Measurements from ENCODE around the gene LIX1. TPM values are rescaled to one million over a fixed set of nuclear protein-coding genes. Genes with fewer than 3 reads are reported as not detected.
A peak's percentile ranks its signal among the peaks of the same experiment; 100 is the strongest.
"Not testable (repeated sequence)": the region's sequence is repeated elsewhere in the genome, so short reads cannot be mapped to it uniquely, and the experiment has no call there.

Gene LIX1
- total RNA-seq, 1 experiment from 2014 or later, result 4.1 TPM

DNA sequence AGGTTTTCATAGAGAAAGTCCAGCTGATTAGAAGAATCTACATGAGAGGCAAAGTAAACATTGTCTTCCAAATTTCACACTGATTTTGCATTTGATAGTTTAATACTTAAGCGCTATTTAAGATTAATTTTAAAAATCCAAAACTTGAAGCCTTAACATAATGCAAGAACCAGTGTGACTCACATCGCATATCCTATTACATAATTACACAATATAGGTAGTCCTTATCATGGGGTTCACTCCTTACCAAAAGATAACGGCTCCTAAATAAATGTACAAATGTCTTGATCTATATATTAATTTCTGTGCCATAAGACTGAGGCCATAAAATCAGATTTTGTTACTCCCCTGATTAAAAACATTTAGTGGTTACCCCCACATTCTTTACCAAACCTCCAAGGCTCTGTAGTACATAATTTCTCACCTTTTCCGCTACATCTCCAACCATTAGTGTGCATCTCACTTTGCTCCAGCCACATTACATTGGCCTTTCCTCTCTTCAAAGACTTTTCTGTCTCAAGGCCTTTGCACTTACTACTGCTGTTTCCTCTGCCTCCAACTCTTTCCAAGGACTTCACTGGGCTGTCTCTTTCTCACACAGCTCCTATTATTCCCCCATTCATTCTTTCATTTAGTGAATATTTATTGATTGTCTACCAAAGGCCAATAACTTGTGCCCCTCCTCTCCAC is 39.6 kb upstream of the LIX1 start:
- Histone ChIP-seq H3K9me3 (no peaks in the 10 kb centered on the region), H3K4me1 (0 out of 2 replicates have a peak, but pooled peaks cover 13% of the 10 kb centered on the region), H3K27me3 (replicated peaks; ENCODE audit: control insufficient read depth, insufficient read depth, low read length) (no peaks in the 10 kb centered on the region), H3K4me3 (ENCODE audit: low read depth, low read length) (peak overlapping the region; percentile 87), H3K36me3 (ENCODE audit: control insufficient read depth, insufficient read depth, low read length) (peaks cover 7% of the 10 kb centered on the region)
- no peaks in the 10 kb centered on the region for H3K27me3 Mint-ChIP-seq (ENCODE audit: insufficient read depth, unreplicated experiment)
- H3K36me3 Mint-ChIP-seq (ENCODE audit: insufficient read depth, unreplicated experiment), result peaks cover 30% of the 10 kb centered on the region
- peak overlapping the region; percentile 98 for H3K27ac Mint-ChIP-seq (ENCODE audit: unreplicated experiment)
- H3K9me3 Mint-ChIP-seq (ENCODE audit: unreplicated experiment), result no peaks in the 10 kb centered on the region
- intact Hi-C loops (cut with micrococcal nuclease; ENCODE audit: unreplicated experiment), result loop anchor here (5.0 kb wide), 1 partner anchor 1590 kb away; the partner anchor contains the start of gene RGMB
- H3K4me3 Mint-ChIP-seq (ENCODE audit: unreplicated experiment), result peak overlapping the region; percentile 74
- no peak for DNase-seq
- POLR2A ChIA-PET, result no interaction called here
- CTCF ChIA-PET, result no interaction called here
- BruUV-seq (replicated peaks), result no TSS peak
- peaks cover 25% of the 10 kb centered on the region for H3K4me1 Mint-ChIP-seq (ENCODE audit: low read depth, unreplicated experiment)
- TF ChIP-seq, protein P1, sequence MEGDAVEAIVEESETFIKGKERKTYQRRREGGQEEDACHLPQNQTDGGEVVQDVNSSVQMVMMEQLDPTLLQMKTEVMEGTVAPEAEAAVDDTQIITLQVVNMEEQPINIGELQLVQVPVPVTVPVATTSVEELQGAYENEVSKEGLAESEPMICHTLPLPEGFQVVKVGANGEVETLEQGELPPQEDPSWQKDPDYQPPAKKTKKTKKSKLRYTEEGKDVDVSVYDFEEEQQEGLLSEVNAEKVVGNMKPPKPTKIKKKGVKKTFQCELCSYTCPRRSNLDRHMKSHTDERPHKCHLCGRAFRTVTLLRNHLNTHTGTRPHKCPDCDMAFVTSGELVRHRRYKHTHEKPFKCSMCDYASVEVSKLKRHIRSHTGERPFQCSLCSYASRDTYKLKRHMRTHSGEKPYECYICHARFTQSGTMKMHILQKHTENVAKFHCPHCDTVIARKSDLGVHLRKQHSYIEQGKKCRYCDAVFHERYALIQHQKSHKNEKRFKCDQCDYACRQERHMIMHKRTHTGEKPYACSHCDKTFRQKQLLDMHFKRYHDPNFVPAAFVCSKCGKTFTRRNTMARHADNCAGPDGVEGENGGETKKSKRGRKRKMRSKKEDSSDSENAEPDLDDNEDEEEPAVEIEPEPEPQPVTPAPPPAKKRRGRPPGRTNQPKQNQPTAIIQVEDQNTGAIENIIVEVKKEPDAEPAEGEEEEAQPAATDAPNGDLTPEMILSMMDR (IDR thresholded peaks at IDR 0.05; ENCODE audit: insufficient read depth in 1 of 2, low read depth in 1 of 2, low read length in 1 of 2, severe bottlenecking in 1 of 2, unreplicated experiment in 1 of 2), result no peak

DNA sequence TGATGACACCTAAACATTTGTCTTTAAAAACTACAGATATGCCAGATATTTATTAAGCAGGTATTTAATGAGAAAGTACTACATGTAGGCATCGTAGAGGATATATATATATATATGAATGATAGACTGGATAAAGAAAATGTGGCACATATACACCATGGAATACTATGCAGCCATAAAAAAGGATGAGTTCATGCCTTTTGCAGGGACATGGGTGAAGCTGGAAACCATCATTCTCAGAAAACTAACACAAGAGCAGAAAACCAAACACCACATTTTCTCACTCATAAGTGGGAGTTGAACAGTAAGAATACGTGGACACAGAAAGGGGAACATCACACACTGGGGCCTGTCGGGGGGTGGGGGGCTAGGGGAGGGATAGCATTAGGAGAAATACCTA is 37.0 kb upstream of the LIX1 start:
- intact Hi-C loops (cut with micrococcal nuclease; ENCODE audit: unreplicated experiment); BruUV-seq (replicated peaks); H3K9me3 Mint-ChIP-seq (ENCODE audit: unreplicated experiment); H3K9me3 ChIP-seq; H3K4me3 ChIP-seq (ENCODE audit: low read depth, low read length); DNase-seq; POLR2A ChIA-PET; H3K4me3 Mint-ChIP-seq (ENCODE audit: unreplicated experiment); H3K27me3 Mint-ChIP-seq (ENCODE audit: insufficient read depth, unreplicated experiment); H3K27me3 ChIP-seq (replicated peaks; ENCODE audit: control insufficient read depth, insufficient read depth, low read length); H3K27ac Mint-ChIP-seq (ENCODE audit: unreplicated experiment); H3K4me1 ChIP-seq; H3K36me3 ChIP-seq (ENCODE audit: control insufficient read depth, insufficient read depth, low read length): not testable (repeated sequence)
- H3K36me3 Mint-ChIP-seq (ENCODE audit: insufficient read depth, unreplicated experiment), result peaks cover 50% of the 10 kb centered on the region
- CTCF ChIA-PET, result interaction anchor here (0.6 kb wide), 1 partner anchor 29 kb away, joined by 3 read pairs; no protein-coding TSS in a partner anchor
- peaks cover 17% of the 10 kb centered on the region for H3K4me1 Mint-ChIP-seq (ENCODE audit: low read depth, unreplicated experiment)

DNA sequence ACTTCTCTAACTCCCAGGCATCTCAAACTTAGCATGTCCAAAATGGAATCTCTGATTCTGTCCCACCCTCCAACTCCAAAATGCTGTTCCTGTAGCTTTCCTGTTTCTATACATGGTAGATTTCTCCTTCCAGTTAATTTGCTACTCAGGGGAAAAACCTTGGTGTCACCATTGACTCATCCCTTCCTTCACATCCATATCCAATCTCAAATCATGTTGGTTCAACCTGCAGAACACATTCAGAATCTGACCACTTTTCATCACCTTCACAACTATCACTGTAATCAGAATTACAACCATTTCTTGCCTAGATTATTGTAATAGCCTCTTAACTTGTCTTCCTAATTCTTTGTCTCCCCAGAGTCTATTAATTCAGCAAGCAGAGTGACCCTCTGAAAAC is 29.8 kb upstream of the LIX1 start:
- no TSS peak for BruUV-seq (replicated peaks)
- H3K36me3 Mint-ChIP-seq (ENCODE audit: insufficient read depth, unreplicated experiment), result peaks cover 58% of the 10 kb centered on the region
- H3K9me3 Mint-ChIP-seq (ENCODE audit: unreplicated experiment), result no peaks in the 10 kb centered on the region
- Histone ChIP-seq H3K36me3 (ENCODE audit: control insufficient read depth, insufficient read depth, low read length) (no peaks in the 10 kb centered on the region), H3K9me3 (no peaks in the 10 kb centered on the region), H3K4me3 (ENCODE audit: low read depth, low read length) (no peak overlapping the region), H3K4me1 (peaks cover 6% of the 10 kb centered on the region), H3K27me3 (replicated peaks; ENCODE audit: control insufficient read depth, insufficient read depth, low read length) (no peaks in the 10 kb centered on the region)
- ChIA-PET CTCF (no interaction called here), POLR2A (no interaction called here)
- TF ChIP-seq, protein P1 (IDR thresholded peaks at IDR 0.05; ENCODE audit: insufficient read depth in 1 of 2, low read depth in 1 of 2, low read length in 1 of 2, severe bottlenecking in 1 of 2, unreplicated experiment in 1 of 2), result no peak
- H3K4me3 Mint-ChIP-seq (ENCODE audit: unreplicated experiment), result no peak overlapping the region
- no peak overlapping the region for H3K27ac Mint-ChIP-seq (ENCODE audit: unreplicated experiment)
- intact Hi-C loops (cut with micrococcal nuclease; ENCODE audit: unreplicated experiment), result no loop called here
- H3K4me1 Mint-ChIP-seq (ENCODE audit: low read depth, unreplicated experiment), result peaks cover 19% of the 10 kb centered on the region
- DNase-seq, result no peak
- H3K27me3 Mint-ChIP-seq (ENCODE audit: insufficient read depth, unreplicated experiment), result no peaks in the 10 kb centered on the region

All from Caco-2 (cell line).